HepG2 (cell line): ENCODE results near the gene NABP1. TPM values are rescaled to one million over a fixed set of nuclear protein-coding genes. Genes with fewer than 3 reads are reported as not detected.
A peak's percentile ranks its signal among the peaks of the same experiment; 100 is the strongest.

ENCODE experiments used
- BCL6 ChIP-seq: IDR thresholded peaks from 2 replicates; pipeline ENCODE4 v1.6.1; 2016; ENCODE audit warnings: missing genetic modification reagents, missing compliant biosample characterization
- BRCA1 ChIP-seq: sonication (generic); formaldehyde crosslinking; IDR thresholded peaks from 2 replicates; pipeline ENCODE4 v1.4.0; 2020; ENCODE audit warnings: missing genetic modification reagents
- DPF2 ChIP-seq: sonication (generic); formaldehyde crosslinking; IDR thresholded peaks from 2 replicates; pipeline ENCODE4 v1.4.0; 2020; ENCODE audit warnings: mild to moderate bottlenecking, low read depth, missing genetic modification reagents, borderline replicate concordance
- E2F5 ChIP-seq: sonication (generic); formaldehyde crosslinking; conservative IDR thresholded peaks from 2 replicates; pipeline ENCODE4 v1.4.0; 2020; ENCODE audit warnings: missing genetic modification reagents
- FIP1L1 ChIP-seq: fragments of 200-400 bp; formaldehyde crosslinking; IDR thresholded peaks from 2 replicates; pipeline ENCODE4 v1.6.1; 2018; ENCODE audit warnings: low read depth, mild to moderate bottlenecking, low read length, moderate library complexity, borderline replicate concordance; ENCODE audit not compliant: insufficient read depth
- HIC2 ChIP-seq: sonication (generic); formaldehyde crosslinking; IDR thresholded peaks from 2 replicates; pipeline ENCODE4 v1.9.0; 2022; ENCODE audit warnings: low read depth, missing genetic modification reagents
- HIVEP1 ChIP-seq: sonication (generic); formaldehyde crosslinking; IDR thresholded peaks from 2 replicates; pipeline ENCODE4 v1.4.0; 2020; ENCODE audit warnings: mild to moderate bottlenecking, missing genetic modification reagents
- IKZF5 ChIP-seq: IDR thresholded peaks from 2 replicates; pipeline ENCODE4 v1.6.1; 2018; ENCODE audit warnings: missing genetic modification reagents, mild to moderate bottlenecking, missing compliant biosample characterization
- ISL2 ChIP-seq: sonication (generic); formaldehyde crosslinking; IDR thresholded peaks from 2 replicates; pipeline ENCODE4 v1.5.0; 2020; ENCODE audit warnings: missing genetic modification reagents
- JARID2 ChIP-seq: sonication (generic); formaldehyde crosslinking; IDR thresholded peaks from 2 replicates; pipeline ENCODE4 v1.8.1; 2023; ENCODE audit warnings: missing genetic modification reagents, inconsistent platforms; ENCODE audit not compliant: insufficient replicate concordance
- KDM3A ChIP-seq: IDR thresholded peaks from 2 replicates; pipeline ENCODE4 v1.6.1; 2018; ENCODE audit warnings: low read depth, missing compliant biosample characterization
- KLF6 ChIP-seq: IDR thresholded peaks from 2 replicates; pipeline ENCODE4 v1.8.0; 2016; ENCODE audit warnings: missing biosample characterization, missing genetic modification reagents
- MLLT10 ChIP-seq: sonication (generic); formaldehyde crosslinking; IDR thresholded peaks from 2 replicates; pipeline ENCODE4 v1.4.0; 2020; ENCODE audit warnings: missing genetic modification reagents
- MTF1 ChIP-seq: sonication (generic); formaldehyde crosslinking; IDR thresholded peaks from 2 replicates; pipeline ENCODE4 v1.5.0; 2020; ENCODE audit warnings: missing genetic modification reagents
- MTF2 ChIP-seq: sonication (generic); formaldehyde crosslinking; IDR thresholded peaks from 2 replicates; pipeline ENCODE4 v1.5.0; 2020; ENCODE audit warnings: missing genetic modification reagents, borderline replicate concordance
- NR2F1 ChIP-seq, 2 experiments: fragments of 450-650 bp in 1 of 2; formaldehyde crosslinking in 1 of 2; IDR thresholded peaks; 2 replicates each; pipeline versions ENCODE4 v1.5.0 to v1.6.1; 2016 to 2020; ENCODE audit warnings: mild to moderate bottlenecking in 1 of 2, missing compliant biosample characterization in 1 of 2, missing genetic modification reagents in 1 of 2, moderate library complexity in 1 of 2
- ONECUT2 ChIP-seq: sonication (generic); formaldehyde crosslinking; IDR thresholded peaks from 2 replicates; pipeline ENCODE4 v1.4.0; 2020; ENCODE audit warnings: missing genetic modification reagents
- RAD51 ChIP-seq: fragments of 450-650 bp; IDR thresholded peaks from 2 replicates; pipeline ENCODE4 v1.6.1; 2016; ENCODE audit warnings: borderline replicate concordance
- SOX13 ChIP-seq, 3 experiments: fragments of 450-650 bp in 1 of 3; sonication (generic) in 1 of 3; formaldehyde crosslinking in 1 of 3; IDR thresholded peaks in 2 of 3; conservative IDR thresholded peaks in 1 of 3; 2 replicates each; pipeline versions ENCODE4 v1.5.0 to v1.6.1; 2016 to 2020; ENCODE audit warnings: antibody characterized with exemption in 1 of 3, mild to moderate bottlenecking in 1 of 3, missing compliant biosample characterization in 1 of 3, missing genetic modification reagents in 1 of 3, moderate library complexity in 1 of 3
- SOX5 ChIP-seq: IDR thresholded peaks from 2 replicates; pipeline ENCODE4 v1.6.1; 2016; ENCODE audit warnings: borderline replicate concordance
- TCF12 ChIP-seq, 2 experiments: fragments of 450-650 bp in 1 of 2; sonication (generic) in 1 of 2; formaldehyde crosslinking in 1 of 2; IDR thresholded peaks; 2 replicates each; pipeline versions ENCODE4 v1.6.1 to v1.8.0; 2017 to 2022; ENCODE audit warnings: antibody characterized with exemption in 1 of 2, mild to moderate bottlenecking in 1 of 2, missing genetic modification reagents in 1 of 2, moderate library complexity in 1 of 2
- TEF ChIP-seq: sonication (generic); formaldehyde crosslinking; IDR thresholded peaks from 2 replicates; pipeline ENCODE4 v1.5.0; 2020; ENCODE audit warnings: missing genetic modification reagents
- ZC3H13 ChIP-seq: sonication (generic); formaldehyde crosslinking; IDR thresholded peaks from 2 replicates; pipeline ENCODE4 v1.8.1; 2023; ENCODE audit warnings: mild to moderate bottlenecking, missing genetic modification reagents, moderate library complexity
- ZNF274 ChIP-seq: sonication (generic); formaldehyde crosslinking; IDR thresholded peaks from 2 replicates; pipeline ENCODE4 v1.5.1; 2020; ENCODE audit warnings: mild to moderate bottlenecking, missing genetic modification reagents
- polyA plus RNA-seq, 8 experiments: library from polyadenylated mRNA; depleted of rRNA in 3 of 8; stranded (reverse) in 7 of 8; unstranded in 1 of 8; fragments of >200 nt; fragmentation: Illumina TruSeq in 4 of 8; extraction: Trizol in 4 of 8; gene quantifications; 2 replicates each; pipeline versions ENCODE4 v1.2.1 to v1.2.3, GENCODE V29; 2011 to 2016; ENCODE audit warnings: low read depth in 4 of 8, missing spikeins in 1 of 8, mixed read lengths in 1 of 8; ENCODE audit not compliant: insufficient read depth in 1 of 8
- total RNA-seq, 5 experiments: library from RNA; depleted of rRNA; stranded (reverse); fragments of >200 nt; fragmentation: Illumina TruSeq; extraction: Trizol; gene quantifications; 2 replicates each; pipeline ENCODE4 v1.2.3, GENCODE V29; 2016; ENCODE audit warnings: low read depth in 1 of 5

The NABP1 gene
- total and polyA plus RNA-seq, 2 of the 13 experiments (the other 11 are each of a cell fraction or from before 2014, with no cell fraction given), result 14.9 to 19.8 TPM

- TF ChIP-seq FIP1L1 (no peak), IKZF5 (CRISPR knock-in tag) (0 out of 2 replicates have a peak, but pooled peaks have one; percentile 43), TCF12 (IDR thresholded peaks at IDR 0.05) (no peak), TCF12 (CRISPR knock-in tag; IDR thresholded peaks at IDR 0.05) (no peak), SOX13 (IDR thresholded peaks at IDR 0.05) (no peak), SOX13 (CRISPR knock-in tag; conservative IDR thresholded peaks at IDR 0.05 in 1 of 2, IDR thresholded peaks at IDR 0.05 in 1 of 2) (0 out of 4 replicates have a peak, but pooled peaks of 1 of the 2 experiments have one; percentile 4), BCL6 (CRISPR knock-in tag) (0 out of 2 replicates have a peak, but pooled peaks have one; percentile 13), RAD51 (no peak), BRCA1 (no peak), MLLT10 (CRISPR knock-in tag) (no peak), ISL2 (peak; percentile 8; the same call in 1 of the 2 replicates), E2F5 (no peak), TEF (CRISPR knock-in tag) (no peak), ZC3H13 (no peak), KDM3A (no peak), SOX5 (CRISPR knock-in tag) (no peak), DPF2 (CRISPR knock-in tag) (no peak; the same call in 1 of the 2 replicates), HIVEP1 (CRISPR knock-in tag) (no peak), ONECUT2 (CRISPR knock-in tag) (no peak; the same call in 1 of the 2 replicates), ZNF274 (CRISPR knock-in tag) (no peak), HIC2 (CRISPR knock-in tag) (no peak), KLF6 (CRISPR knock-in tag) (no peak), NR2F1 (CRISPR knock-in tag; IDR thresholded peaks at IDR 0.05) (no peak), JARID2 (CRISPR knock-in tag) (no peak), MTF2 (no peak), MTF1 (CRISPR knock-in tag) (no peak)
Observed at GRCh38 chr2:191638079-191638801, 39.7 kb upstream of the NABP1 start (continued).
